CD4-positive, alpha-beta T cell treated with Interleukin-4 for 1 hour (primary cell): Measurements from ENCODE around the gene HEXA.

Experiments
- DNase-seq, 2 donors: peaks; one replicate each; pipeline ENCODE4 v3.0.0-alpha.2; 2020 to 2022

Gene HEXA

DNA sequence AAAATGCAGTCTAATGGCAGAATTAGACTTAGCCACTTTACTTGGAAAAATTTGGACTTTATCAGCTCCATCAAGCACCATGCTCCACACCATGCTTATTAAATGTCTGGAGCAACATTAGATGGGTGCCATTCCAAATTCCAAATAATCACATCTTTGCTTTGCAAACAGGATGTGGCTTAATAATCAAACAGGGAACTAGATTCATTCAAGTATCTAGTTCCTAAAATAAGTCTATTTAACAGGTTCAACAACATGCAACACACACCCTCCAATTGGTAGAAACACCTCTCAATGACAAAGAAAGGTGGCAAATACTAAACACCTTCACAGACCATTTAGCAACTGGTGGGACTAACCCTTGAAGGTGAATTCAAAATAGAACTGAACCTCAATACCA, 3.5 kb downstream of the HEXA start:
- DNase-seq: no peak

DNA sequence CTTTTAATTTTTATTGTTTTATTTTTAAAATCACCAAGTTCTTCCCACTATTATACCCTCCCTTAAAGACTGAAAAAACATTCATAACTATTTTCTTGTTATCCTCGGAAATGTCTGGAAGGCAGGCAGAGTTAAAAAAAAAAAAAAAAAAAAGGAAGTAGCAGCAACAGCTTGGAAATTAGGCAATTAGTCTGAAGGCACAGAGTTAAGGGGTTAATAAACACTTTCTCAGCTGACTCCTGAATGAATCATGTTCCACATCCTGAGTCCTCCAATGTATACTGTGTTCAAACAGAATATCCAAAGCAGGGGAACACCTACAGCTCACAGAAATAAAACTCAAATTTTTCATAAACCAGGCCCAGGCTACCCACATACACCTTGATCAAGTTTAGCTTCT, 5.8 kb downstream of the HEXA start:
- DNase-seq: no peak

DNA sequence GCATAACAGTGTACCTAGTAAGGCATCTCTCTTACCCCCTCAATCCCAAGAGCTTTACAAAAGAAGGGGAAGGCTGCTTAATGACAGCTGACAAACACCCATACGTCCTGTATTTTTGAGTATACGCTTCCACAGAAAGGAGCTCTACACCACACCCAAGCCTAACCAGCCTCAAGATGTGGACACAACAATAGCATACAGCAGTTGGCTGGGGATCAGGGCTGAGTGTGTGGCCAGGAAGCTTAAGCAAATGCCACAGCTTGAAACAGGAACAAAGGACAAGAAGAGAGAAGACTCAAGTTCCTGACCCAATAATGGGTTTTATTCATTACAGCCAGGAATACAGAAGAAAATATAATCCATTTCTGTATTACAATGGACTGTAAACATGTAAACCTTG, 6.9 kb downstream of the HEXA start:
- peak in 1 of 2 donors; percentile 47 for DNase-seq

DNA sequence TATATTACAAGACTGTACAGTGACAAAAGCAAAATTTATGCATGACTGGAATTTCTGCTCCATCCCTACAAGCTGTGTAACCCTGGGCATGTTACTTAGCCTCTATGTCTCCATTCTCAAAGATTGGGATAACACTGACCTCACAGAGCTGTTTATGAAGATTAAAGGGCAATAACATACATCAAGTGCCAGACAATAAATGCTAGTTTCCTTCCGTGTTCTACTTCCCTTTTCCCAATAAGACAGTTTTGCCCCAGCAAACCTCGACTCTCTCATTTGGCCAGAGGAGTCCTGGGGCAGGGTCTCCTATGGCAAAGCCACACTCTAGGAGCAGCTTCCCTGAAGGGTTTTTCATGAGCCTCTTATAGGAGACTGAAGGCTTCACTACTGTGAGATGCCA, 7.5 kb downstream of the HEXA start:
- no peak for DNase-seq

DNA sequence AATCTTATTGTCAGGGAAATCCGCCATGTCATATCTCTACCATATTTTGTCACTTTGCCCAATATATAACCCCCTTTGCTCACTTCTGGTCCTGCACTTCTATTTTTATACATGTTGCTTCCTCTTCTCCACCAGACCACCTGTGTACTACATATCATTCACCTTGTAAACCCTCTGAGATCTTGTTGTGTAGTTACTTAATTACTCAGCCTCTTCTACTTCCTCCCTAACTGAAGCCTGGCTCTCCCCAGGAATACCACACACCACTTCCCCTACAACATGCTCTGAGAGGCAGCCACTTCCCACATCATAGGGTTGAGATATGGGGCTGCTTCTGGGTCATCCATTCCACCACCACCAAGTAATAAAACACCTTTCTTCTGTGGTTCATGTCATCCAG, 10.0 kb downstream of the HEXA start:
- peak; percentile 22 to 42 for DNase-seq

DNA sequence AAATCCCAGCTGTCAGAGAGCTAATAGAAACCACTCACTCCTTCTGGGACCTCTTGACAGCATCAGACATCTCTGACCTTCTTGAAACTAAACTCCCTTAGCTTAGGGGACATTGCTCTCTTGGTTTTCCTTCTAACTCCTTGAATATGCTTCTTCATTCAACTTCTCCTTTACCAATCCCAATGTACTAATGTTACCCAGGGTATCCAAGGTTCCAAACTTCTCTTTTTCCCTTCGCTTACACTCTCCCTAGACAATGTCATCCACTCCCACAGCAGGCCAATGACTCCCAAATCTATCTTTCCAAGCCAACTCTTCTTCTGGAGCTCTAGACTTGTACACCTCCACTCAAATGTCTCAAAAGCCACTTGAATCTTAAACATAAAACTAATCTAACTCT, 14.6 kb downstream of the HEXA start:
- no peak for DNase-seq

DNA sequence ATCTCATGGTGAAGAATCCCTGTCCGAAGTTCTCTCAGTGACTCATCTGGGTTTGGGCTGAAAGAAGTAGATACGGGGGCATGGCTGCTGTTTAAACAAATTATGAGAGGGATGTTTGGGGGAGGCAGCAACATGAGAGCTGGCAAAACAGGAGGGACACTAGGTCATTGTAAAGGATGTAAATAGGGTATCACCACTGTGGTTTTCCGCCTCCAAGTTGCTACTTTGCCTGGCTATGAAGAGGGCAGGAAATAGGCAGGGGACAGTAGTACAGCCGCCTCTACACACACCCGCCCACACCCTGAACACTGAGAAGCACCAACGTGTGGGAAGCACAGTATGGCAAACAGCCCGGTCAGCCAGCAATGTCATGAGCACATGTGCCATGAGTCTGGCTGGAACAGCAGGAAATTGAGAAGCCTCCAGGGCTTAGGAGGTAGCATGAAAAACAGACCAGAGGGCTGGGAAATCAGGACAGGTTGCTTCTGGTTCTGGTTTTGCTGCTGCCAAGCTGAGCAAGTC, 17.1 kb downstream of the HEXA start:
- DNase-seq: no peak

GRCh38 chr15:72358121-72358520, 17.7 kb downstream of the HEXA start:
- DNase-seq: no peak

- DNase-seq: no peak
Measured at GRCh38 chr15:72354496-72354895, 21.3 kb downstream of the HEXA start.

GRCh38 chr15:72353266-72353665, 22.5 kb downstream of the HEXA start:
- no peak for DNase-seq

DNA sequence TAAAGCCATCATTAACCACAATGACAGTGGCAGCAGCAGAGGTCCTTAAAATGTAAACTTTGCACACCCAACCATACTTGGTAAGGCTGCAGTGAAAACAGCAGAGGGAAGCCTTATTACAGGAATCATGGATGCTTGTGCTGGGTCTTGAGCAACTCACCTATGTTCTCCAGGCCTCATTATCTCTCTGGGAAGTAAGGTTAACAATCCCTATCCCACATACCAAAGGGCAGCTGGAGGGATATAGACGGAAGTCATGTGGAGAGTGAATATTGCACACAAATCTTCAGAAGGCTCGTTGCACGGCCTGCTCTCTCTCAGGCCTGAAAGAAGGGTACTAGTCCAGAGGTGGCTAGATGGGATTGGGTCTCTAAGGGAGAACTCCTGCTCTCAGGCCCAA, 30.0 kb downstream of the HEXA start:
- no peak for DNase-seq

GRCh38 chr15:72345280-72345679, 30.5 kb downstream of the HEXA start:
- no peak for DNase-seq

GRCh38 chr15:72344602-72345001, 31.2 kb downstream of the HEXA start:
- DNase-seq: no peak

- DNase-seq: peak; percentile 44 to 49
Measured at GRCh38 chr15:72342385-72342784, 33.4 kb downstream of the HEXA start.

GRCh38 chr15:72341361-72341760, 34.5 kb downstream of the HEXA start:
- DNase-seq: no peak

- DNase-seq: no peak
Measured at GRCh38 chr15:72340366-72340765, 35.4 kb downstream of the HEXA start.

GRCh38 chr15:72339777-72340177, 36.0 kb downstream of the HEXA start:
- DNase-seq: no peak

GRCh38 chr15:72338617-72339321, 37.0 kb downstream of the HEXA start:
- no peak for DNase-seq

- DNase-seq: no peak
Measured at GRCh38 chr15:72338148-72338547, 37.7 kb downstream of the HEXA start.

- no peak for DNase-seq
Measured at GRCh38 chr15:72334842-72335241, 41.0 kb downstream of the HEXA start.

DNA sequence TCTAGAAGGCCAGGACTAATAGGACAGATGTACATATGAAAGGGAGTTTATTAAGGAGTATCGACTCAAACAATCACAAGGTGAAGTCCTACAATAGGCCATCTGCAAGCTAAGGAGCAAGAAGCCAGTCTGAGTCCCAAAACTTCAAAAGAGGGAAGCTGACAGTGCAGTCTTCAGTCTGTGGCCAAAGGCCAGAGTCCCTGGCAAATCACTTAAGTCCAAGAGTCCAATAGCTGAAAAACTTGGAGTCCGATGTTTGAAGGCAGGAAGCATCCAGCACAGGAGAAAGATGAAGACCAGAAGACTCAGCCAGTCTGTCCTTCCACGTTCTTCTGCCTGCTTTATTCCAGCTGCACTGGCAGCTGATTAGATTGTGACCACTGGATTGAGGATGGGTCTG, 44.8 kb downstream of the HEXA start:
- DNase-seq: no peak

- no peak for DNase-seq
Measured at GRCh38 chr15:72323752-72324151, 52.1 kb downstream of the HEXA start.

GRCh38 chr15:72319985-72320671, 55.7 kb downstream of the HEXA start, which contains the start of gene CELF6:
CELF6 (minus strand) TSS chr15:72320157; CDS start chr15:72319874, 283 bp downstream.
- peak; percentile 88 to 90 for DNase-seq

GRCh38 chr15:72319360-72319984, 56.3 kb downstream of the HEXA start:
- DNase-seq: peak in 1 of 2 donors; percentile 35
